Activated CD4-positive, alpha-beta T cell treated with anti-CD3 and anti-CD28 coated beads, Interleukin-2, amount 50 U/mL, for 24 hours (primary cell): Measurements from ENCODE around the gene BCR.
"Not testable (repeated sequence)": the region's sequence is repeated elsewhere in the genome, so short reads cannot be mapped to it uniquely, and the experiment has no call there.

Experiments used
- DNase-seq, 2 donors: peaks; one replicate each; pipeline ENCODE4 v3.0.0-alpha.2; 2020; ENCODE audit warnings: low read depth in 1 of 2, low spot score in 1 of 2

Gene BCR

GRCh38 chr22:23309261-23309660 is 129.0 kb downstream of the BCR start:
- not testable (repeated sequence) for DNase-seq

- not testable (repeated sequence) for DNase-seq
These were observed 130.3 kb downstream of the BCR start for GRCh38 chr22:23310443-23311097.

- DNase-seq, result not testable (repeated sequence)
These were observed 131.5 kb downstream of the BCR start for GRCh38 chr22:23311635-23312420.

GRCh38 chr22:23313791-23314567 is 133.7 kb downstream of the BCR start:
- no peak for DNase-seq

GRCh38 chr22:23315341-23315917 is 135.1 kb downstream of the BCR start:
- peak; percentile 9 to 26 for DNase-seq

- DNase-seq, result not testable (repeated sequence)
These were observed 136.3 kb downstream of the BCR start for GRCh38 chr22:23316596-23316995.

- not testable (repeated sequence) for DNase-seq
These were observed 138.0 kb downstream of the BCR start for GRCh38 chr22:23318316-23318715.

GRCh38 chr22:23322497-23323080 is 142.3 kb downstream of the BCR start:
- DNase-seq, result not testable (repeated sequence)

- DNase-seq, result not testable (repeated sequence)
These were observed 143.8 kb downstream of the BCR start for GRCh38 chr22:23323960-23324688.

- DNase-seq, result no peak
These were observed 144.9 kb downstream of the BCR start for GRCh38 chr22:23325183-23325582.

GRCh38 chr22:23333822-23334221 is 153.5 kb downstream of the BCR start:
- DNase-seq, result not testable (repeated sequence)

GRCh38 chr22:23337672-23338071 is 157.4 kb downstream of the BCR start:
- DNase-seq, result not testable (repeated sequence)

GRCh38 chr22:23341942-23342695 is 161.8 kb downstream of the BCR start:
- DNase-seq, result not testable (repeated sequence)

- no peak for DNase-seq
These were observed 171.0 kb downstream of the BCR start for GRCh38 chr22:23351321-23351720.

- DNase-seq, result no peak
These were observed 172.7 kb downstream of the BCR start for GRCh38 chr22:23353004-23353403.

- DNase-seq, result no peak
These were observed 173.4 kb downstream of the BCR start for GRCh38 chr22:23353696-23354095.

GRCh38 chr22:23356094-23356493 is 175.8 kb downstream of the BCR start:
- DNase-seq, result no peak

GRCh38 chr22:23357053-23357452 is 176.7 kb downstream of the BCR start:
- DNase-seq, result no peak

GRCh38 chr22:23359583-23360123 is 179.3 kb downstream of the BCR start:
- no peak for DNase-seq
